GM12873 (cell line): ENCODE measurements around the gene SYT8.

Experiments
- TF ChIP-seq, protein P1 (sequence below): IDR thresholded peaks from 2 replicates; pipeline ENCODE4 v1.5.1; 2012; ENCODE audit warnings: low read depth, mild to moderate bottlenecking, moderate library complexity, low read length, control low read depth; ENCODE audit not compliant: insufficient read depth; ENCODE audit errors: missing control alignments

SYT8 gene

GRCh38 chr11:1840780-1841480 lies 6.1 kb downstream of the SYT8 start:
- TF ChIP-seq, protein P1, sequence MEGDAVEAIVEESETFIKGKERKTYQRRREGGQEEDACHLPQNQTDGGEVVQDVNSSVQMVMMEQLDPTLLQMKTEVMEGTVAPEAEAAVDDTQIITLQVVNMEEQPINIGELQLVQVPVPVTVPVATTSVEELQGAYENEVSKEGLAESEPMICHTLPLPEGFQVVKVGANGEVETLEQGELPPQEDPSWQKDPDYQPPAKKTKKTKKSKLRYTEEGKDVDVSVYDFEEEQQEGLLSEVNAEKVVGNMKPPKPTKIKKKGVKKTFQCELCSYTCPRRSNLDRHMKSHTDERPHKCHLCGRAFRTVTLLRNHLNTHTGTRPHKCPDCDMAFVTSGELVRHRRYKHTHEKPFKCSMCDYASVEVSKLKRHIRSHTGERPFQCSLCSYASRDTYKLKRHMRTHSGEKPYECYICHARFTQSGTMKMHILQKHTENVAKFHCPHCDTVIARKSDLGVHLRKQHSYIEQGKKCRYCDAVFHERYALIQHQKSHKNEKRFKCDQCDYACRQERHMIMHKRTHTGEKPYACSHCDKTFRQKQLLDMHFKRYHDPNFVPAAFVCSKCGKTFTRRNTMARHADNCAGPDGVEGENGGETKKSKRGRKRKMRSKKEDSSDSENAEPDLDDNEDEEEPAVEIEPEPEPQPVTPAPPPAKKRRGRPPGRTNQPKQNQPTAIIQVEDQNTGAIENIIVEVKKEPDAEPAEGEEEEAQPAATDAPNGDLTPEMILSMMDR: no peak

- TF ChIP-seq, protein P1: no peak
Observed at GRCh38 chr11:1841511-1842148, 6.8 kb downstream of the SYT8 start.

GRCh38 chr11:1842149-1843097 lies 7.6 kb downstream of the SYT8 start:
- TF ChIP-seq, protein P1: no peak

DNA sequence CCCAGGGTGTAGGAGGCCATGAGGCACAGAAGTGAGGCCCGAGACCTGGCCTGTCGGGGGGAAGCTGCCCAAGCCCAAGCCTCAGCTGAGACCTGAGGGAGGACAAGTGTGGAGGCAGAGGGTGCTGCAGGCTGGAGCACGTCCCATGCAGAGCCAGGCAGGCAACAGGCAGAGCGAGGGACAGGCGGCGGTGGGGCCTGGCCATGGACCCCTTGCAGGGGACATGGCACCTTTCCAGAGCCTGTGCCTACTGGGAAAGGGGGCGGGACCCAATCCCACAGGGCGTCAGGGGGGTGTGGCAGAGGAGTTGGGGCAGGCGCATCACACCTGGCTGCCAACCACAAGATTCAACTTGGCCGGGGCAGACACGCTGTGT lies 8.3 kb downstream of the SYT8 start:
- TF ChIP-seq, protein P1: no peak

- TF ChIP-seq, protein P1: no peak
Observed at GRCh38 chr11:1843796-1844195, 9.0 kb downstream of the SYT8 start.

GRCh38 chr11:1844221-1845094 lies 9.7 kb downstream of the SYT8 start:
- TF ChIP-seq, protein P1: no peak
